H1 (cell line): ENCODE results near the gene DSP.

Experiments
- CTCF ChIP-seq, 3 experiments: IDR thresholded peaks; 1 replicate in 2 of 3; 2 replicates in 1 of 3; pipeline versions ENCODE4 v1.5.1 to v1.6.1; 2011; ENCODE audit warnings: low read length in 3 of 3, mild to moderate bottlenecking in 3 of 3, inconsistent platforms in 2 of 3, low read depth in 1 of 3, moderate library complexity in 1 of 3; ENCODE audit not compliant: insufficient read depth in 1 of 3; ENCODE audit errors: control extremely low read depth in 1 of 3
- TCF12 ChIP-seq: IDR thresholded peaks from 2 replicates; pipeline ENCODE4 v1.6.1; 2011; ENCODE audit warnings: low read depth, mild to moderate bottlenecking, low read length

GRCh38 chr6:7535498-7535897 is 6.0 kb upstream of the DSP start:
- TF ChIP-seq CTCF (IDR thresholded peaks at IDR 0.05; ENCODE audit: control extremely low read depth in 1 of 3, insufficient read depth in 1 of 3, low read depth in 1 of 3, low read length in 3 of 3) (no peak), TCF12 (no peak)
